Measurements from ENCODE around the gene PAQR5. TPM values are rescaled to one million over a fixed set of nuclear protein-coding genes. Genes with fewer than 3 reads are reported as not detected.
"Not testable (repeated sequence)": the region's sequence is repeated elsewhere in the genome, so short reads cannot be mapped to it uniquely, and the experiment has no call there.

PAQR5 gene
- total and polyA plus RNA-seq, 9 of the 15 experiments (the other 6 are each of a cell fraction or from before 2014, with no cell fraction given): 0.04 to 0.08 TPM; not detected in 7

- H3K27ac ChIP-seq (ENCODE audit: extremely low read depth, low read depth, low read length); H3K9ac ChIP-seq (ENCODE audit: insufficient read depth in 1 of 2, low read depth in 2 of 2, low read length in 2 of 2); H3K4me3 ChIP-seq; H3K4me2 ChIP-seq (ENCODE audit: insufficient read depth, low read length); H3K4me1 ChIP-seq (replicated peaks in 1 of 2; ENCODE audit: control insufficient read depth in 2 of 2, insufficient read depth in 2 of 2, low read length in 2 of 2); POLR2A ChIA-PET; H3K79me2 ChIP-seq (ENCODE audit: control insufficient read depth, insufficient read depth, low read length); BruUV-seq (replicated peaks); FAIRE-seq; H3K9me3 ChIP-seq (replicated peaks; ENCODE audit: control insufficient read depth, insufficient read depth, low read depth, low read length); in situ Hi-C loops (cut with MboI); DNase-seq (ENCODE audit: extremely low read depth in 1 of 4, low spot score in 3 of 4); H4K20me1 ChIP-seq (replicated peaks; ENCODE audit: control insufficient read depth, insufficient read depth, low read length); CTCF ChIA-PET (ENCODE audit: low intra/inter-chr PET ratio); H3K9me1 ChIP-seq (ENCODE audit: control insufficient read depth, insufficient read depth, low read length); H2AFZ ChIP-seq (ENCODE audit: low read depth, low read length); ATAC-seq; H3K36me3 ChIP-seq (ENCODE audit: control insufficient read depth, insufficient read depth, low read length); intact Hi-C loops (cut with micrococcal nuclease): not testable (repeated sequence)
- WGBS (ENCODE audit: insufficient coverage, low coverage, missing lambda C conversion rate): 10% methylated on average over 10 of the region's 10 CpGs
- H3K27me3 ChIP-seq (ENCODE audit: control insufficient read depth in 2 of 2, insufficient read depth in 2 of 2, low read length in 2 of 2): peaks cover 15 to 49% of the 10 kb centered on the region in 2 experiments; a peak in 4 of 5 replicates
These were observed 83.5 kb downstream of the PAQR5 start for GRCh38 chr15:69382176-69382575.

GRCh38 chr15:69384066-69384465 lies 85.4 kb downstream of the PAQR5 start:
- DNase-seq (ENCODE audit: extremely low read depth in 1 of 4, low spot score in 3 of 4); H3K27ac ChIP-seq (ENCODE audit: extremely low read depth, low read depth, low read length); ATAC-seq; H3K9ac ChIP-seq (ENCODE audit: insufficient read depth in 1 of 2, low read depth in 2 of 2, low read length in 2 of 2); FAIRE-seq; CTCF ChIA-PET (ENCODE audit: low intra/inter-chr PET ratio); H3K4me1 ChIP-seq (replicated peaks in 1 of 2; ENCODE audit: control insufficient read depth in 2 of 2, insufficient read depth in 2 of 2, low read length in 2 of 2); BruUV-seq (replicated peaks); H3K79me2 ChIP-seq (ENCODE audit: control insufficient read depth, insufficient read depth, low read length); in situ Hi-C loops (cut with MboI); H2AFZ ChIP-seq (ENCODE audit: low read depth, low read length); intact Hi-C loops (cut with micrococcal nuclease); H3K9me3 ChIP-seq (replicated peaks; ENCODE audit: control insufficient read depth, insufficient read depth, low read depth, low read length); H4K20me1 ChIP-seq (replicated peaks; ENCODE audit: control insufficient read depth, insufficient read depth, low read length); H3K9me1 ChIP-seq (ENCODE audit: control insufficient read depth, insufficient read depth, low read length); H3K4me3 ChIP-seq; H3K4me2 ChIP-seq (ENCODE audit: insufficient read depth, low read length); H3K36me3 ChIP-seq (ENCODE audit: control insufficient read depth, insufficient read depth, low read length): not testable (repeated sequence)
- TF ChIP-seq SAFB (IDR thresholded peaks at IDR 0.05; ENCODE audit: borderline replicate concordance, low read depth, low read length): peak; percentile 40; the same call in 1 of the 2 replicates
- 23% methylated on average over 9 of the region's 18 CpGs for WGBS (ENCODE audit: insufficient coverage, low coverage, missing lambda C conversion rate)
- H3K27me3 ChIP-seq (ENCODE audit: control insufficient read depth in 2 of 2, insufficient read depth in 2 of 2, low read length in 2 of 2): peaks cover 14 to 59% of the 10 kb centered on the region in 2 experiments; a peak in 4 of 5 replicates
- POLR2A ChIA-PET: interaction anchor here (0.5 kb wide), 1 partner anchor 706 kb away, joined by 4 read pairs; no protein-coding TSS in a partner anchor
